Pancreas (tissue), 10 donors: ENCODE measurements around the gene G6PC2. TPM values are rescaled to one million over a fixed set of nuclear protein-coding genes. Genes with fewer than 3 reads are reported as not detected.

Experiments
- ATAC-seq, 4 donors: fragments of 200-7000 bp; cut with Tn5 transposase; one replicate each; pipeline versions ENCODE4 v1.8.0 to v1.9.1; 2020; ENCODE audit warnings: mild to moderate bottlenecking in 4 of 4, moderate library complexity in 4 of 4
- DNase-seq, 6 donors: peaks; one replicate each; pipeline ENCODE4 v3.0.0-alpha.2; 2020
- FAIRE-seq: peaks from 2 replicates; lab custom pipeline; 2012; peaks lifted over from hg19 to GRCh38; lab: Jason Lieb, UNC
- H3K27ac ChIP-seq, 4 donors: fragments of 200-600 bp; sonication (generic); 1 replicate in 3 of 4; 2 replicates in 1 of 4; pipeline versions ENCODE4 v1.5.0 to v1.8.0; 2020
- H3K27me3 ChIP-seq, 4 donors: fragments of 200-600 bp; one replicate each; pipeline ENCODE4 v1.8.0; 2021
- H3K36me3 ChIP-seq, 3 donors: fragments of 200-600 bp; sonication (generic) in 1 of 3; one replicate each; pipeline versions ENCODE4 v1.5.0 to v1.8.0; 2020 to 2021
- H3K4me1 ChIP-seq, 3 donors: fragments of 200-600 bp; one replicate each; pipeline ENCODE4 v1.8.0; 2021
- H3K4me3 ChIP-seq, 4 donors: fragments of 200-600 bp; sonication (generic) in 2 of 4; one replicate each; pipeline versions ENCODE4 v1.5.0 to v1.8.0; 2020 to 2021
- H3K9me3 ChIP-seq, 4 donors: fragments of 200-600 bp; one replicate each; pipeline ENCODE4 v1.8.0; 2021
- CTCF ChIP-seq, 4 donors: fragments of 200-600 bp; sonication (generic) in 3 of 4; IDR thresholded peaks; one replicate each; pipeline versions ENCODE4 v1.5.0 to v1.8.0; 2021; ENCODE audit warnings: antibody characterized with exemption in 4 of 4
- WGBS, 2 donors: extraction: QIAGEN DNeasy Blood & Tissue Kit; methylation state at CpG; one replicate each; pipeline ENCODE4 v1.1.7; 2013; 5-methylcytosine and 5-hydroxymethylcytosine counted together
- intact Hi-C, 3 donors: fragments of 100-400 bp; cut with DNase I; formaldehyde crosslinking; loops; one replicate each; pipeline versions ENCODE4 v1.11.1 to v1.14.2; 2022
- polyA plus RNA-seq, 2 donors: library from polyadenylated mRNA; stranded (reverse); fragments of 200-250 nt; gene quantifications; one replicate each; pipeline ENCODE4 v1.2.3, GENCODE V29; 2013
- total RNA-seq, 6 donors: library from RNA; stranded (reverse); fragmentation: NEBNext Ultra II Directional in 4 of 6; extraction: Animal tissue kit (Norgen Biotek cat#: 25700) in 4 of 6; gene quantifications; one replicate each; pipeline versions ENCODE4 v1.2.1 to v1.2.4, GENCODE V29; 2021 to 2023
- donor health status: healthy with polysubstance abuse.
- donor health status: DM: no; HTN: no; CAD: no; lungs with moderate emphysema.
- donor health status: DM: no; HTN: no; CAD: no.
- donor health status: control.
- donor health status: control.
- donor health status: Bipolar disorder and iron deficiency.
- donor health status: DM: yes; HTN: yes; CAD: no.
- donor health status: DM: no; HTN: no; CAD: no.
- donor health status: DM: no; HTN: no; CAD: no.
- donor health status: DM: yes; HTN: yes; CAD: no.

The G6PC2 gene
- total and polyA plus RNA-seq, 8 donors, result 2.2 to 262 (median 18.7) TPM

- Histone ChIP-seq H3K27me3 (peaks cover 0 to 3% (median 0%) of the 10 kb centered on the region in 4 donors), H3K27ac (no peak overlapping the region), H3K4me3 (no peak overlapping the region), H3K36me3 (no peaks in the 10 kb centered on the region), H3K4me1 (no peaks in the 10 kb centered on the region), H3K9me3 (no peaks in the 10 kb centered on the region)
- intact Hi-C loops, result loop anchor here in 1 of 3 donors (10.0 kb wide), 1 partner anchor 142 kb away; no protein-coding TSS in a partner anchor
- no peak for TF ChIP-seq CTCF (IDR thresholded peaks at IDR 0.05)
- WGBS, 2 donors, result 71 to 75% methylated on average over 4 of the region's 4 CpGs
- no peak for DNase-seq
- ATAC-seq, result no peak
- FAIRE-seq, result no peak
Observed at GRCh38 chr2:168916331-168916675, 15.2 kb downstream of the G6PC2 start.

- no peaks in the 10 kb centered on the region for H3K4me1 ChIP-seq
- H3K4me3 ChIP-seq, result no peak overlapping the region
- intact Hi-C loops, result loop anchor here in 1 of 3 donors (10.0 kb wide), 1 partner anchor 146 kb away; no protein-coding TSS in a partner anchor
- WGBS, 2 donors, result 16 to 19% methylated on average over 4 of the region's 4 CpGs
- no peak overlapping the region for H3K27ac ChIP-seq
- no peaks in the 10 kb centered on the region for H3K36me3 ChIP-seq
- peaks cover 0 to 3% (median 0%) of the 10 kb centered on the region in 4 donors for H3K27me3 ChIP-seq
- no peaks in the 10 kb centered on the region for H3K9me3 ChIP-seq
- ATAC-seq (peak in 3 of 4 donors; percentile 51 to 68 (median 56)), DNase-seq (no peak), FAIRE-seq (peak; percentile 72)
- peak in 3 of 4 donors; percentile 24 to 63 (median 46) for TF ChIP-seq CTCF (IDR thresholded peaks at IDR 0.05)
Observed at GRCh38 chr2:168920504-168921157, 19.5 kb downstream of the G6PC2 start.

GRCh38 chr2:168926621-168927386 lies 25.7 kb downstream of the G6PC2 start:
- H3K36me3 ChIP-seq, result no peaks in the 10 kb centered on the region
- TF ChIP-seq CTCF (IDR thresholded peaks at IDR 0.05), result no peak
- ATAC-seq, result no peak
- intact Hi-C loops, result loop anchor here in 1 of 3 donors (10.0 kb wide), 1 partner anchor 152 kb away; no protein-coding TSS in a partner anchor
- H3K9me3 ChIP-seq, result no peaks in the 10 kb centered on the region
- H3K27ac ChIP-seq, result no peak overlapping the region
- FAIRE-seq, result no peak
- no peak for DNase-seq
- H3K4me1 ChIP-seq, result no peaks in the 10 kb centered on the region
- H3K4me3 ChIP-seq, result no peak overlapping the region
- 62 to 65% methylated on average over 3 of the region's 3 CpGs for WGBS, 2 donors
- no peaks in the 10 kb centered on the region for H3K27me3 ChIP-seq

- intact Hi-C loops, result loop anchor here in 1 of 3 donors (10.0 kb wide), 1 partner anchor 153 kb away; no protein-coding TSS in a partner anchor
- Histone ChIP-seq H3K4me1 (no peaks in the 10 kb centered on the region), H3K27ac (no peak overlapping the region), H3K36me3 (no peaks in the 10 kb centered on the region), H3K27me3 (no peaks in the 10 kb centered on the region), H3K9me3 (no peaks in the 10 kb centered on the region), H3K4me3 (no peak overlapping the region)
- ATAC-seq (peak in 2 of 4 donors; percentile 39 to 55), FAIRE-seq (no peak), DNase-seq (no peak)
- TF ChIP-seq CTCF (IDR thresholded peaks at IDR 0.05), result no peak
- WGBS, 2 donors, result 81 to 84% methylated on average over 3 of the region's 3 CpGs
Observed at GRCh38 chr2:168928113-168928831, 27.2 kb downstream of the G6PC2 start.
